ENCODE data around the gene L2HGDH. TPM values are rescaled to one million over a fixed set of nuclear protein-coding genes. Genes with fewer than 3 reads are reported as not detected.

The L2HGDH gene
- 10 to 100 TPM in 1 of 6 experiments, 1 to 10 TPM in 5; 6.1 to 11.1 (median 6.9) TPM for total RNA-seq
- long read RNA-seq, partial matches to known transcripts: 0 of 2 reads
- long read RNA-seq, other reads (novel, unspliced or antisense): 0 of 2 reads

- WGBS (ENCODE audit: insufficient coverage, low coverage, low lambda C conversion rate, missing lambda C conversion rate): 0% methylated on average over 17 of the region's 83 CpGs
- ATAC-seq: peak; percentile 97 to 99 (median 98)
Observed at GRCh38 chr14:50311972-50312733, at the start of gene L2HGDH, which contains the start of gene DMAC2L. Gene L2HGDH, minus strand, starts transcription at chr14:50312229. Its CDS starts 79 bp downstream, at chr14:50312150. Gene DMAC2L, plus strand, starts transcription at chr14:50312324. Its CDS starts 9,164 bp downstream, at chr14:50321488.

GRCh38 chr14:50360851-50361250 is 48.8 kb upstream of the L2HGDH start:
- no peak overlapping the region for H3K27ac ChIP-seq
- H3K9me3 ChIP-seq: no peaks in the 10 kb centered on the region
- intact Hi-C loops (cut with DNase I): no loop called here
- peaks cover 0 to 29% (median 10%) of the 10 kb centered on the region in 4 donors for H3K4me1 ChIP-seq
- no peak for DNase-seq
- no peak overlapping the region for H3K4me3 ChIP-seq
- 91% methylated on average over 2 of the region's 2 CpGs for WGBS (ENCODE audit: insufficient coverage, low coverage, low lambda C conversion rate, missing lambda C conversion rate)
- ATAC-seq: no peak
- H3K27me3 ChIP-seq: no peaks in the 10 kb centered on the region
- TF ChIP-seq POLR2A (IDR thresholded peaks at IDR 0.05) (no peak), CTCF (IDR thresholded peaks at IDR 0.05) (no peak)
- no peaks in the 10 kb centered on the region for H3K36me3 ChIP-seq

More at GRCh38 chr14:50311972-50312733, at the start of gene L2HGDH, which contains the start of gene DMAC2L:
- Histone ChIP-seq H3K27ac (peak within 1 kb of the TSS; percentile 81 to 84 (median 82)), H3K27me3 (no peaks in the 10 kb centered on the region), H3K36me3 (no peaks in the 10 kb centered on the region), H3K4me3 (peak within 1 kb of the TSS; percentile 65 to 85 (median 67)), H3K9me3 (no peaks in the 10 kb centered on the region), H3K4me1 (peaks cover 0 to 17% (median 3%) of the 10 kb centered on the region in 4 donors)
- TF ChIP-seq CTCF (IDR thresholded peaks at IDR 0.05) (peak in 1 of 4 donors; percentile 1), POLR2A (IDR thresholded peaks at IDR 0.05) (peak; percentile 80)
- DNase-seq: peak; percentile 95 to 96 (median 96)
- intact Hi-C loops (cut with DNase I): no loop called here

- WGBS (ENCODE audit: insufficient coverage, low coverage, low lambda C conversion rate, missing lambda C conversion rate): 92% methylated on average over 3 of the region's 3 CpGs
Observed at GRCh38 chr14:50360093-50360492, 48.1 kb upstream of the L2HGDH start.

GRCh38 chr14:50359631-50360030 is 47.6 kb upstream of the L2HGDH start:
- 21% methylated on average over 5 of the region's 5 CpGs for WGBS (ENCODE audit: insufficient coverage, low coverage, low lambda C conversion rate, missing lambda C conversion rate)
- H3K27me3 ChIP-seq: no peaks in the 10 kb centered on the region
- no peak for TF ChIP-seq POLR2A (IDR thresholded peaks at IDR 0.05)
- no peak for TF ChIP-seq CTCF (IDR thresholded peaks at IDR 0.05)
- no peak overlapping the region for H3K27ac ChIP-seq
- no peaks in the 10 kb centered on the region for H3K9me3 ChIP-seq
- no peak overlapping the region for H3K4me3 ChIP-seq
- peak in 1 of 3 donors; percentile 2 for DNase-seq
- peak; percentile 52 to 70 (median 68) for ATAC-seq
- peaks cover 0 to 16% (median 5%) of the 10 kb centered on the region in 4 donors for H3K4me1 ChIP-seq
- intact Hi-C loops (cut with DNase I): no loop called here
- no peaks in the 10 kb centered on the region for H3K36me3 ChIP-seq

More at GRCh38 chr14:50360093-50360492, 48.1 kb upstream of the L2HGDH start:
- peaks cover 0 to 21% (median 8%) of the 10 kb centered on the region in 4 donors for H3K4me1 ChIP-seq
- H3K9me3 ChIP-seq: no peaks in the 10 kb centered on the region
- no peaks in the 10 kb centered on the region for H3K36me3 ChIP-seq
- H3K4me3 ChIP-seq: no peak overlapping the region
- intact Hi-C loops (cut with DNase I): no loop called here
- DNase-seq (no peak), ATAC-seq (no peak)
- H3K27me3 ChIP-seq: no peaks in the 10 kb centered on the region
- no peak overlapping the region for H3K27ac ChIP-seq
- no peak for TF ChIP-seq POLR2A (IDR thresholded peaks at IDR 0.05)
- no peak for TF ChIP-seq CTCF (IDR thresholded peaks at IDR 0.05)
